Bronchial epithelial cell (primary cell): ENCODE results near the gene NADK2. TPM values are rescaled to one million over a fixed set of nuclear protein-coding genes. Genes with fewer than 3 reads are reported as not detected.

Source experiments
- DNase-seq: peaks from one replicate; pipeline ENCODE4 v3.0.0-alpha.2; 2010; ENCODE audit warnings: low read depth
- FAIRE-seq: peaks from 2 replicates; lab custom pipeline; 2011; peaks lifted over from hg19 to GRCh38; lab: Jason Lieb, UNC
- H3K27me3 ChIP-seq: 2 replicates; pipeline ENCODE4 v1.5.1; 2011; ENCODE audit warnings: low read length; ENCODE audit not compliant: control insufficient read depth, insufficient read depth
- H3K36me3 ChIP-seq: 2 replicates; pipeline ENCODE4 v1.5.1; 2011; ENCODE audit warnings: low read length; ENCODE audit not compliant: control insufficient read depth, insufficient read depth
- H3K4me3 ChIP-seq: 2 replicates; pipeline ENCODE4 v1.5.1; 2011; ENCODE audit warnings: mild to moderate bottlenecking, low read depth, low read length, control low read depth
- CTCF ChIP-seq: IDR thresholded peaks from 2 replicates; pipeline ENCODE4 v1.5.1; 2011; ENCODE audit warnings: mild to moderate bottlenecking, moderate library complexity, low read length, control low read depth, inconsistent platforms; ENCODE audit not compliant: insufficient read depth, severe bottlenecking
- total RNA-seq: library from RNA; depleted of rRNA; stranded (reverse); fragments of >200 nt; gene quantifications from 2 replicates; pipeline ENCODE4 v1.2.1, GENCODE V29; 2014

Gene NADK2
- total RNA-seq, 1 donor from 2014 or later: 27.6 TPM

- no peak for TF ChIP-seq CTCF
- FAIRE-seq: no peak
- H3K4me3 ChIP-seq: no peak overlapping the region
- H3K36me3 ChIP-seq: no peaks in the 10 kb centered on the region
- H3K27me3 ChIP-seq: no peaks in the 10 kb centered on the region
- no peak for DNase-seq
Observed at GRCh38 chr5:36238502-36239295, 3.0 kb downstream of the NADK2 start.

DNA sequence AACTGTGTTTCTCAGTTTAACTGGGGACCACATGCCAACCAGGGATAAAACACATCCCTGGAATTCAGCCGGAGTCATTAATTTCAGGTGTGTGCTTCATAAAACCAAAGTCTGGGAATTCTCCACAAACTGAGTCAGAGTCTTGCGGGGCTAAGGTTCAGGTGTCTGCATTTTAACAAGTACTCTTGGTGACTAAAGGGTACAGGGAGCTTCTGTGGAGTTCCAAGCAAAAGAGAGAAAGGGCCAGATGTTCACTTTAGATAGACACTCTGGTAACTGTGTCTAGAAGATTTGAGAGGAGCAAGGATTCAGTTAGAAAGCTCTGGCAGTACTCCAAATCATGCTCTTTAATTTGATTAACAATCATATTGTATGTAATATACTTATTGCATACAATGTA lies 4.0 kb downstream of the NADK2 start:
- H3K27me3 ChIP-seq: no peaks in the 10 kb centered on the region
- FAIRE-seq (no peak), DNase-seq (peak; percentile 19)
- TF ChIP-seq CTCF: no peak
- no peak overlapping the region for H3K4me3 ChIP-seq
- no peaks in the 10 kb centered on the region for H3K36me3 ChIP-seq

DNA sequence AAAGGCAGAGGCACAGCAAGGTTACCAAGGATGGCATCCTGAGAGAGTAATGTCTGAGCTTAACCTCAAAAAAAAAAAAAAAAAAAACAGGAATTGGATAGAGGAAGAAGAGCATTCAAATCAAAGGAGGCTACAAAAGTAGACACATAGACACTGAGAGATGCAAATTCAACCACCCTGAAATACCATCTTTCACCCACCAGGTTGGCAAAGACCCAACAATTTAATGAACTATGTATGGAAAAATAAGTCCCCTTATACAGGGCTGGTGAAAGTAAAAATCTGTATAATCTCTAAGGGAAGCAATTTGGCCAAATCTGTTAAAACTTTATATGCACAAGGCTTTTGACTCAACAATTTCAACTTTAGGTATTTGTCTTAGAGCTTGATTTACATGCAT lies 4.9 kb downstream of the NADK2 start:
- H3K4me3 ChIP-seq: no peak overlapping the region
- FAIRE-seq: no peak

GRCh38 chr5:36232533-36232932 lies 9.2 kb downstream of the NADK2 start:
- DNase-seq (no peak), FAIRE-seq (no peak)
- Histone ChIP-seq H3K4me3 (no peak overlapping the region), H3K36me3 (no peaks in the 10 kb centered on the region), H3K27me3 (no peaks in the 10 kb centered on the region)
- TF ChIP-seq CTCF: no peak

More for the DNA sequence above, 4.9 kb downstream of the NADK2 start:
- TF ChIP-seq CTCF: no peak
- no peaks in the 10 kb centered on the region for H3K36me3 ChIP-seq
- no peaks in the 10 kb centered on the region for H3K27me3 ChIP-seq
- DNase-seq: no peak

DNA sequence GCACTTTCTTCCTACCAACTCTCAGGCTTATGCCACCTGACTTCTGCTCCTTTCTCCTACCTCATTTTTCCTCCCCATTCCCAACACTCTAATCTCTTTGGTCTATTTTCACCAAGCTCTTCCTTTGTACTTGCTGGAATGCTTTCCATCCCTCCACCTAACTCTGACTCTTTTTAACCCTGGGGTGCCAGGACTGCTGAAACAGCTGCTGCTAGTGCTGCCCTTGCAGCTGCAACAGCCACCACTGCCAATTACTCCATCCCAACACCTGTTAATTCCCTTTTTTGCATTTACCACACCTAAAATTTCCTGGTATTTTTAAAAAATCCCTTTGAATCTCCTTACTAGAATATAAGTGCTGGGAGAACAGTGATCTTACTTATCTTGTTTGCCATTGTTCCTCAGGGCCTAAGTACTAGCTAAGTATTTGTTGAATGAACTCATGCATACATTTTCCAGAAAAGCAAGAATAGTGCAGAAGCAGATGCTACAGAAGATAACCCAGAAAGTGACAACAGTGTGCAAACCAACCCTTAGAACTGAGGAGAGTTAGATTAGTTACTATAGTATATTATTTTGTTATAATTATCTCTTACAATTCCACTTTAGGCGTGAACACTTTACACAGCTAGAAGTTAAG lies 11.5 kb downstream of the NADK2 start:
- no peak for TF ChIP-seq CTCF
- Histone ChIP-seq H3K36me3 (no peaks in the 10 kb centered on the region), H3K27me3 (no peaks in the 10 kb centered on the region), H3K4me3 (no peak overlapping the region)
- DNase-seq (no peak), FAIRE-seq (no peak)

- no peaks in the 10 kb centered on the region for H3K27me3 ChIP-seq
- DNase-seq: no peak
- peaks cover 1% of the 10 kb centered on the region for H3K36me3 ChIP-seq
- no peak overlapping the region for H3K4me3 ChIP-seq
- FAIRE-seq: no peak
- no peak for TF ChIP-seq CTCF
Observed at GRCh38 chr5:36228505-36228904, 13.2 kb downstream of the NADK2 start.
